Neural progenitor cell (in vitro differentiated cells): ENCODE results near the gene ZNF683. TPM values are rescaled to one million over a fixed set of nuclear protein-coding genes. Genes with fewer than 3 reads are reported as not detected.

Experiments
- DNase-seq: peaks from one replicate; pipeline ENCODE4 v3.0.0-alpha.2; 2016; ENCODE audit warnings: low spot score
- H2AFZ ChIP-seq: fragments of 200-600 bp; sonication (generic); replicated peaks from 2 replicates; pipeline ENCODE4 v1.6.1; 2016; ENCODE audit warnings: antibody characterized with exemption
- H3F3A ChIP-seq: fragments of 200-600 bp; sonication (generic); 2 replicates; pipeline ENCODE4 v1.6.1; 2016; ENCODE audit warnings: antibody characterized with exemption, low read depth
- H3K27ac ChIP-seq: fragments of 200-600 bp; sonication (generic); 2 replicates; pipeline ENCODE4 v1.5.1; 2016; ENCODE audit warnings: mild to moderate bottlenecking
- H3K27me3 ChIP-seq: fragments of 200-600 bp; sonication (generic); 2 replicates; pipeline ENCODE4 v1.6.1; 2016; ENCODE audit warnings: mild to moderate bottlenecking, moderate library complexity
- H3K36me3 ChIP-seq: fragments of 200-600 bp; sonication (generic); 2 replicates; pipeline ENCODE4 v1.5.1; 2016
- H3K4me1 ChIP-seq: fragments of 200-600 bp; sonication (generic); 2 replicates; pipeline ENCODE4 v1.6.1; 2016; ENCODE audit warnings: mixed run types
- H3K4me2 ChIP-seq: fragments of 200-600 bp; sonication (generic); 2 replicates; pipeline ENCODE4 v1.6.1; 2016
- H3K4me3 ChIP-seq: fragments of 200-600 bp; sonication (generic); 2 replicates; pipeline ENCODE4 v1.5.1; 2016
- H3K79me2 ChIP-seq: fragments of 200-600 bp; sonication (generic); 2 replicates; pipeline ENCODE4 v1.6.1; 2016; ENCODE audit warnings: low read depth
- H3K9ac ChIP-seq: fragments of 200-600 bp; sonication (generic); 2 replicates; pipeline ENCODE4 v1.6.1; 2016
- H3K9me3 ChIP-seq: fragments of 200-600 bp; sonication (generic); 2 replicates; pipeline ENCODE4 v1.5.1; 2016; ENCODE audit warnings: low read depth
- H4K20me1 ChIP-seq: fragments of 200-600 bp; sonication (generic); 2 replicates; pipeline ENCODE4 v1.6.1; 2016; ENCODE audit warnings: low read depth
- H3K27ac Mint-ChIP-seq: 3 replicates; pipeline ENCODE4 v1.8.0; 2021; ENCODE audit warnings: mixed read lengths
- H3K27me3 Mint-ChIP-seq: 2 replicates; pipeline ENCODE4 v1.8.0; 2022; ENCODE audit warnings: low read depth, mild to moderate bottlenecking, inconsistent platforms, moderate library complexity, mixed read lengths; ENCODE audit not compliant: insufficient read depth
- H3K36me3 Mint-ChIP-seq: 3 replicates; pipeline ENCODE4 v1.8.0; 2021; ENCODE audit warnings: mixed read lengths
- H3K4me1 Mint-ChIP-seq: 3 replicates; pipeline ENCODE4 v1.8.0; 2021; ENCODE audit warnings: mixed read lengths
- H3K4me3 Mint-ChIP-seq: 3 replicates; pipeline ENCODE4 v1.8.0; 2021; ENCODE audit warnings: mild to moderate bottlenecking, moderate library complexity, mixed read lengths
- H3K9me3 Mint-ChIP-seq: 3 replicates; pipeline ENCODE4 v1.8.0; 2020; ENCODE audit warnings: mixed read lengths
- CTCF ChIP-seq: fragments of 200-600 bp; sonication (generic); IDR thresholded peaks from 2 replicates; pipeline ENCODE4 v1.5.1; 2017; ENCODE audit warnings: antibody characterized with exemption, mild to moderate bottlenecking
- EZH2 ChIP-seq: fragments of 200-600 bp; sonication (generic); IDR thresholded peaks from 2 replicates; pipeline ENCODE4 v1.6.1; 2017; ENCODE audit warnings: antibody characterized with exemption, mild to moderate bottlenecking, moderate library complexity
- EZH2phosphoT487 ChIP-seq: fragments of 200-600 bp; sonication (generic); IDR thresholded peaks from 2 replicates; pipeline ENCODE4 v1.6.1; 2017; ENCODE audit warnings: antibody characterized with exemption
- total RNA-seq: library from RNA; depleted of rRNA; stranded (reverse); fragments of >200 nt; gene quantifications from 2 replicates; pipeline ENCODE4 v1.2.3, GENCODE V29; 2015; ENCODE audit warnings: low replicate concordance

The ZNF683 gene
- total RNA-seq, 1 donor from 2014 or later, result not detected

GRCh38 chr1:26373281-26373680, 731 bp upstream of the ZNF683 start:
- no peak overlapping the region for H3K27ac Mint-ChIP-seq
- peaks cover 7% of the 10 kb centered on the region for H3K27me3 Mint-ChIP-seq
- no peak overlapping the region for H3K9ac ChIP-seq
- H3K79me2 ChIP-seq, result no peaks in the 10 kb centered on the region
- no peaks in the 10 kb centered on the region for H3F3A ChIP-seq
- no peak for DNase-seq
- no peaks in the 10 kb centered on the region for H3K36me3 ChIP-seq
- peaks cover 11% of the 10 kb centered on the region for H3K4me1 Mint-ChIP-seq
- no peaks in the 10 kb centered on the region for H3K36me3 Mint-ChIP-seq
- TF ChIP-seq EZH2phosphoT487 (no peak), CTCF (no peak), EZH2 (no peak)
- no peak overlapping the region for H3K4me3 Mint-ChIP-seq
- H3K4me1 ChIP-seq, result no peaks in the 10 kb centered on the region
- no peak overlapping the region for H3K4me3 ChIP-seq
- H4K20me1 ChIP-seq, result no peaks in the 10 kb centered on the region
- H2AFZ ChIP-seq, result no peak overlapping the region
- H3K27ac ChIP-seq, result no peak overlapping the region
- H3K9me3 Mint-ChIP-seq, result peaks cover 5% of the 10 kb centered on the region
- H3K9me3 ChIP-seq, result no peaks in the 10 kb centered on the region
- H3K27me3 ChIP-seq, result no peaks in the 10 kb centered on the region
- no peak overlapping the region for H3K4me2 ChIP-seq

DNA sequence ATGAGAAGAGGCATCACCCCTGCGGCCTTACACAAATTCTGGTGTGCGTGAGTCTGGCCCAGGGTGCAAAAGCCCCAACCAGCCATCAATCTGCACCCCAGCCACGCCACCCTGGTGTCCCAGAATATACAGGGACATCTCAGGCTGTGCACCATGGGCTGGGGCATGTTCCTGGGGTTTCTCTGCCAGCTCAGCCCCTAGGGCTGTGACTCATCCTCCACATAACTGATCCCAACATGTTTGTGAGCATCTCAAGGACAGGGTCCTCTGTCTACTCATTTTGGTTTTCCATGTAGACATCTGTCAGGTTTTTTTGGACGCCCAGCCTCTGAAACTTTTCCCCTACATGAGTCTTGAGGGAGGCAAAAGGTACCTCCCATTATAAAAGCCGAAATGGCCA, 511 bp downstream of the ZNF683 start:
- no peaks in the 10 kb centered on the region for H3K27me3 ChIP-seq
- Mint-ChIP-seq H3K9me3 (peaks cover 5% of the 10 kb centered on the region), H3K27ac (no peak overlapping the region), H3K4me3 (no peak overlapping the region), H3K4me1 (peaks cover 11% of the 10 kb centered on the region), H3K36me3 (no peaks in the 10 kb centered on the region), H3K27me3 (peaks cover 9% of the 10 kb centered on the region)
- no peak for DNase-seq
- no peaks in the 10 kb centered on the region for H3F3A ChIP-seq
- H3K9me3 ChIP-seq, result no peaks in the 10 kb centered on the region
- no peak overlapping the region for H3K27ac ChIP-seq
- H4K20me1 ChIP-seq, result no peaks in the 10 kb centered on the region
- H3K4me2 ChIP-seq, result no peak overlapping the region
- no peak overlapping the region for H2AFZ ChIP-seq
- no peaks in the 10 kb centered on the region for H3K79me2 ChIP-seq
- H3K36me3 ChIP-seq, result no peaks in the 10 kb centered on the region
- no peaks in the 10 kb centered on the region for H3K4me1 ChIP-seq
- no peak for TF ChIP-seq EZH2phosphoT487
- no peak for TF ChIP-seq CTCF
- TF ChIP-seq EZH2, result no peak
- no peak overlapping the region for H3K4me3 ChIP-seq
- H3K9ac ChIP-seq, result no peak overlapping the region

- H3F3A ChIP-seq, result no peaks in the 10 kb centered on the region
- H3K27me3 Mint-ChIP-seq, result peaks cover 6% of the 10 kb centered on the region
- H4K20me1 ChIP-seq, result no peaks in the 10 kb centered on the region
- H3K4me1 ChIP-seq, result no peaks in the 10 kb centered on the region
- H3K79me2 ChIP-seq, result no peaks in the 10 kb centered on the region
- peaks cover 2% of the 10 kb centered on the region for H3K27me3 ChIP-seq
- no peak for TF ChIP-seq EZH2
- no peak for TF ChIP-seq CTCF
- TF ChIP-seq EZH2phosphoT487, result no peak
- no peak for DNase-seq
- no peak overlapping the region for H3K4me2 ChIP-seq
- no peak overlapping the region for H3K4me3 ChIP-seq
- H3K36me3 ChIP-seq, result no peaks in the 10 kb centered on the region
- no peak overlapping the region for H3K27ac ChIP-seq
- H3K9ac ChIP-seq, result no peak overlapping the region
- no peak overlapping the region for H2AFZ ChIP-seq
- peaks cover 13% of the 10 kb centered on the region for H3K4me1 Mint-ChIP-seq
- peaks cover 5% of the 10 kb centered on the region for H3K9me3 Mint-ChIP-seq
- peak overlapping the region; percentile 64 for H3K4me3 Mint-ChIP-seq
- H3K9me3 ChIP-seq, result no peaks in the 10 kb centered on the region
- H3K27ac Mint-ChIP-seq, result peak overlapping the region; percentile 83
- no peaks in the 10 kb centered on the region for H3K36me3 Mint-ChIP-seq
Observed at GRCh38 chr1:26370591-26371382, 1.8 kb downstream of the ZNF683 start.
